HG03565 (cell line): ENCODE data around the gene ELMO3.

Experiments used
- ATAC-seq: cut with Tn5 transposase; IDR thresholded peaks from one replicate; pipeline ENCODE4 v1.9.1; 2021; ENCODE audit warnings: mild to moderate bottlenecking, moderate library complexity; ENCODE audit not compliant: unreplicated experiment

ELMO3 gene

GRCh38 chr16:67237396-67238277 lies 38.7 kb downstream of the ELMO3 start:
- no peak for ATAC-seq

- no peak for ATAC-seq
Observed at GRCh38 chr16:67238278-67238575, 39.3 kb downstream of the ELMO3 start.

GRCh38 chr16:67238806-67239470 lies 40.0 kb downstream of the ELMO3 start:
- no peak for ATAC-seq

GRCh38 chr16:67240506-67240905 lies 41.6 kb downstream of the ELMO3 start:
- no peak for ATAC-seq

GRCh38 chr16:67241008-67241900 lies 42.3 kb downstream of the ELMO3 start:
- ATAC-seq, result no peak

- ATAC-seq, result no peak
Observed at GRCh38 chr16:67242138-67242730, 43.3 kb downstream of the ELMO3 start.

GRCh38 chr16:67243481-67243880 lies 44.5 kb downstream of the ELMO3 start:
- ATAC-seq, result no peak

- peak; percentile 52 for ATAC-seq
Observed at GRCh38 chr16:67244387-67245185, 45.7 kb downstream of the ELMO3 start.

- no peak for ATAC-seq
Observed at GRCh38 chr16:67245186-67245585, 46.3 kb downstream of the ELMO3 start.

GRCh38 chr16:67245674-67246080 lies 46.7 kb downstream of the ELMO3 start:
- no peak for ATAC-seq

GRCh38 chr16:67246081-67246755 lies 47.3 kb downstream of the ELMO3 start:
- no peak for ATAC-seq

GRCh38 chr16:67246756-67247191 lies 47.8 kb downstream of the ELMO3 start:
- no peak for ATAC-seq

GRCh38 chr16:67247192-67248072 lies 48.5 kb downstream of the ELMO3 start, which contains the start of gene FHOD1:
Gene FHOD1, minus strand, starts transcription at chr16:67247481. Its CDS starts 71 bp downstream, at chr16:67247410.
- peak; percentile 38 for ATAC-seq

GRCh38 chr16:67248073-67248400 lies 49.1 kb downstream of the ELMO3 start:
- ATAC-seq, result no peak

GRCh38 chr16:67248401-67249177 lies 49.7 kb downstream of the ELMO3 start, which contains the start of gene SLC9A5:
Gene SLC9A5, plus strand, starts transcription at chr16:67248979. Its CDS starts 36 bp downstream, at chr16:67249015.
- ATAC-seq, result no peak

GRCh38 chr16:67249178-67250044 lies 50.5 kb downstream of the ELMO3 start:
- ATAC-seq, result no peak

GRCh38 chr16:67250045-67250327 lies 51.1 kb downstream of the ELMO3 start:
- ATAC-seq, result no peak
